SK-N-MC (cell line): Measurements from ENCODE around the gene PANK2.

ENCODE experiments used
- EZH2 ChIP-seq: fragments of 200-600 bp; sonication (generic); IDR thresholded peaks from one replicate; pipeline ENCODE4 v1.6.1; 2017; ENCODE audit warnings: antibody characterized with exemption
- FOXP2 ChIP-seq: optimal IDR thresholded peaks from 2 replicates; pipeline ENCODE3; 2011; ENCODE audit warnings: mild to moderate bottlenecking, moderate library complexity; ENCODE audit not compliant: insufficient read depth; ENCODE audit errors: extremely low read length, control extremely low read depth
- POLR2AphosphoS5 ChIP-seq: IDR thresholded peaks from 2 replicates; pipeline ENCODE4 v1.6.1; 2012; ENCODE audit warnings: mild to moderate bottlenecking, low read depth, low read length, borderline replicate concordance

- TF ChIP-seq POLR2AphosphoS5 (no peak), EZH2 (no peak), FOXP2 (no peak)
Observed at GRCh38 chr20:3890999-3891929, 2.1 kb downstream of the PANK2 start.
